Stimulated activated naive CD4-positive, alpha-beta T cell (primary cell): ENCODE results near the gene CSE1L.
"Not testable (repeated sequence)": the region's sequence is repeated elsewhere in the genome, so short reads cannot be mapped to it uniquely, and the experiment has no call there.

ENCODE experiments used
- DNase-seq, 6 experiments: peaks; one replicate each; lab custom pipeline; 2025; lab: John Stamatoyannopoulos, UW

The CSE1L gene

DNA sequence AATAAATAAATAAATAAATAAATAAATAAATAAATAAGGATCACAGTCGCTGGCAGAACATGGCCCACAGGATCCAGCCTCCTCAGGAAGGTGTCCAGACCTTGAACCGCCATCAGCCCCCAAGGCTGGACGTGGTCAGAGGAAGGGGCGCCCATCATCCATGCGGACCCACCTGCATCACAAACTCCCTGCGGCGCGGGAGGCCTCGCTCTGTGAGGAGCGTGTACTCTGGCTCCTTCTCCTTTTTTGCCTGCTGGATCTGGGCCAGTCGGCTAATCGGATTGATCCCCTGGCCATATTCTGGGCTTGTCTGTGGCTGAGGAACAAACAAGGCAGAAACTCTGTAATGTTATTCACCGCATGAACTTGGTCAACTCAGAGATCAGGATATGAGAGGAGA is 76.8 kb downstream of the CSE1L start:
- DNase-seq = no peak

DNA sequence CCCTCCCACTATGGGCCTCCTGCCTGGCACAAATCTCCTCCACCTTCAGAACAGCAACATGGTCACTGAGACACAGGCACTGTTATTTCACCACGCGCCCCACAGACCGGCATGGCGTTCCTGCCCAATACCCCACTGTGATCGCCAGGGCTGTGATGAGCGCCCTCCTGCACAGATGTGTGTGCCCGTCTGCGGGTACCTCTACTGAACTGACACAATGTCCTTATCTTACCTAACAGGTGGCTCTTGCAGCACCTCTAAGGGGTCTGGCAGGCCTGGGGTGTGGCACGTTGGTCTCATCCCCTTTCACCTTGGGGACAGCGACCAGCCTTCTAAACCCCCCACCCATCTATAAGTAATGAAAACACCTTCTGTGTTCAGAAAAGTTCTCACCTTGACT is 77.9 kb downstream of the CSE1L start:
- no peak for DNase-seq

DNA sequence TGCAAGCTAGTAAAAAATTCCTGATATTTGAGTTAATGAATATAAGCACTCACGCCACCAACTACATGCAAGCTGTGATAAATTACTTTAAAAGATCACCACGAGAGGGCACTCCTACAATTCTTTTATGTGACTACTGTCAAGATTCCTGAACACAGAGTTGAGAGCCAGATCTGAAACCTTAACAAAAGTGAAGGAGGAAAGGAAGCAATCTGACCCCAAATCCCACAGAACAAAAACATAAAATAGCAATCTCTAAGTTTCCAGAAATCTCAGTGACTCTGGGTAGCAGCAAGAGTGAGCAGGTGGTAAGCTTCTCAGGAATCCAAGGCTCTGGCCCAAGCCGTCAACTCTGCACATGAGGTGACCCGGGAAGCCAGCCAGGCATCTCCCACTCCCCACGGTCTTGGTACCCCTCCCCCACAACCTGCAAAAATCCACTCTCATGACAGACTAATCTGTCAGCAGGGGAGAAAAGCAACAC is 86.9 kb downstream of the CSE1L start:
- peak in 3 of 6 experiments; percentile 25 to 67 (median 60) for DNase-seq

DNA sequence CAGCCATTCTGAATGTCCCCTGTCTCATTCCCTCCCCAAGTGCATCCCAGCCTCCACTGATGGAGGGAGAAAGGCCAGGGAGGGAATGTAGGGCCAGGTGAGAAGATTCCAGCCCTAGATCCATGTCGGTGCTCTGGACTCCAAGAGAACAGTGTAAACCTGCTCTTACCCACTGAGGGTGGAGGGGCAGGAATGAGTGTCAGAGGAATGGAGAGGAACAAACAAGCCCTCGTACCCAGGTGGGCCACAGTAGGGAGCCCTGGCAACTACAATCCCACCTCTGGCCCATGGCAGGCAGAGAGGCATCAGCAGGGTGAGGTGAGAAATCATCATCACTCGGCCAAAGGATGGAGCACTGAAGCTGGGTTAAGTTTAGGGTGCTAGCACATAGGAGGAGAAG is 87.5 kb downstream of the CSE1L start:
- no peak for DNase-seq

DNA sequence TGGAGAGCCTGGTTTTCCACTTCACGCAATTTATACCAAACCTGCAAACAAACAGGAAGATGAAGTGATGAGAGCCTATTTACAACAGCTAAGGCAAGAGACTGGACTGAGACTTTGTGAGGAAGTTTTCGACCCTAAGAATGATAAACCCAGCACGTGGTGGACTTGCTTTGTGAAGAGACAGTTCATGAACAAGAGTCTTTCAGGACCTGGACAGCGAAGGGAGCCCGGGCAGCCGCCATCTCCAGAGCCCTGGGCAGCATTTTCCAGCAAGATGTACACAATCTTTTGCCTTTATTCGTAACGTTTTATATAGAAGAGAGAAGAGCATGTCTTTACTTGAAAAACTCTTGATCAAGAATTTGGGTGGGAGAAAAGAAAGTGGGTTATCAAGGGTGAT is 88.7 kb downstream of the CSE1L start:
- not testable (repeated sequence) for DNase-seq

DNA sequence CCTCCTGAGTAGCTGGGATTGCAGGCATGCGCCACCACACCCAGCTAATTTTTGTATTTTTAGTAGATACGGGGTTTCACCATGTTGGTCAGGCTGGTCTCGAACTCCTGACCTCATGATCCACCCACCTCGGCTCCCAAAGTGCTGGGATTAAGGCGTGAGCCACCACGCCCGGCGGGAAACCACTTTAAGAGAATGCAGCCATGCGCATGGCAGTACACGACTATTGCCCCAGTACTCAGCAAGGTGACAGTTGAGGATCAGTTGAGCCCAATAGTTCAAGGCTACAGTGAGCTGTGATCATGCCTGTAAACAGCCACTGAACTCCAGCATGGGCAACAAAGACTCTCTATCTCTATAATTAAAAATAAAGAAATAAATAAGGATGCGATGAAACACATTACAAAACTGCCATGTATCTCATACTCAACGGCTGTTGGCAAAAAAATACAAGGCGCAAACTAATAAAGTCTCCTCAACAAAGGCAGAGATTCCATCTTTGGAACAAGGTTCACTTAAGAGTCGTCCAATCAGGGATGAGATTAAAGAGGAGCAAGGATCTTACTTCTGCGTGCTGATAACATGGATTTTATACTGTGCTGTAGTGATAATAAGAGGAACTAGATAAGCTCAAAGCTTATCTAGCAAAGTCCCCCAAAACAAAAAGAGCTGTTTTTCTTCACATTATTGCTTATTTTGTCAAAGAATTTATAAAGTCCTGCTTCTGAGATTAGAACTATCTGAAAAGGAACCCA is 90.9 kb downstream of the CSE1L start:
- DNase-seq = no peak

DNA sequence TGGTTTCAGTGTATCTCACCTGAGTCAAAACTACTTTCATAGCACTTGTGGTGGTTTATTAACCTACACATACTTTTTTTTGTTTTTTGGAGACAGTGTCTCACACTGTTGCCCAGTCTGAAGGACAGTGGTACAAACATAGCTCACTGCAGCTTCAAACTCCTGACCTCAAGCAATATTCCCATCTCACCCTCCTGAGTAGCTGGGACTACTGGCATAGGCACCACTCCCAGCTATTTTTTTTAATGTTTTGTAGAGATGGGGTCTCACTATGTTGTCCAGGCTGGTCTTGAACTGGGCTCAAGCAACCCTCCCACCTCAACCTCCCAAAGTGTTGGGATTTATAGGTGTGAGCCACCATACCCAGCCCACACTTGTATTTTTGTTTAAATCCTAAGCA is 92.3 kb downstream of the CSE1L start:
- DNase-seq = no peak

DNA sequence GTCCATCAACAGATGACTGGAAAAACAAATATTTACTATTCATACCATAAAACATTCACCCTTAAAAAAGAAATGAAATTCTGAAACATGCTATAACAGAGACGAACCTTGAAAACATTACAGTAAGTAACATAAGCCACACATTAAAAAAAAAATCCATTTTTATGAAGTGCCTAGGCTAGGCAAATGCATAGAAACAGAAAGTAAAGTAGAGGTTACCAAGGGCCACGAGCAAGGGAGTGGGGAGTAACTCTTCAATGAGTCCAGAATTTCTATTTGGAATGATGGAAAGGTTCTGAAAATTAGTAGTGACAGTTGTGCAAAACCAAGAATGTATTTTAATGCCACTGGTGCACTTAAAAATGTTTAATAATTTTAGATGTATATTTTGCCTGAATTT is 94.3 kb downstream of the CSE1L start:
- no peak for DNase-seq

DNA sequence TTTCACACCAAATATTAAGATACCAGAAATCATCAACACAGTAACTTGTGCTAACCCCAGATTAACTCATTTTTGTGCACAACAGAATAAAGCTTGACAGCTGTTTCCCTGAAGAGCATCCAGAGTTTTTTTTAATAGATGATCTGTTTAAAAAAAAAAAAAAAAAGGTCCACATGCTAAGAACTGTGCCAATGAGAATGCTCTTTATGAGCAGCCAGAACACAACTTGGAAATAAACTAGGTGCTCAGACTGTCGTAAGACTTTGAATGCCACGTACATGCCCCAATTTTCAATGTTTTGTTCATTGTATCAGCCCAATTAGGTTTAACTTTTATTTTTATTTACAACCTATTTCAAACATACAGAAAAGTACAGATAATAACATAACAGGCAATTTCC is 94.7 kb downstream of the CSE1L start:
- DNase-seq = no peak
